ENCODE results near the gene GSTM4. TPM values are rescaled to one million over a fixed set of nuclear protein-coding genes. Genes with fewer than 3 reads are reported as not detected.

The GSTM4 gene
- total RNA-seq, 1 donor from 2014 or later = 4.6 TPM

GRCh38 chr1:109636201-109636952 lies 19.5 kb upstream of the GSTM4 start:
- Histone ChIP-seq H3K27me3 (ENCODE audit: insufficient read depth, low read length) (no peaks in the 10 kb centered on the region), H2AFZ (ENCODE audit: low read depth, low read length) (no peak overlapping the region), H3K9ac (ENCODE audit: low read length) (no peak overlapping the region), H3K4me1 (ENCODE audit: insufficient read depth, low read length) (peaks cover 5% of the 10 kb centered on the region), H3K4me2 (ENCODE audit: low read length) (peak overlapping the region; percentile 19), H3K36me3 (ENCODE audit: insufficient read depth, low read length) (peaks cover 4% of the 10 kb centered on the region), H3K9me3 (ENCODE audit: insufficient read depth, low read depth, low read length) (no peaks in the 10 kb centered on the region), H4K20me1 (ENCODE audit: insufficient read depth, low read length) (peaks cover 14% of the 10 kb centered on the region), H3K4me3 (ENCODE audit: insufficient read depth, low read depth, low read length) (no peak overlapping the region), H3K79me2 (ENCODE audit: insufficient read depth, low read length) (no peaks in the 10 kb centered on the region), H3K27ac (ENCODE audit: low read depth, low read length) (no peak overlapping the region)
- no peak for FAIRE-seq
- no peak for TF ChIP-seq CTCF (IDR thresholded peaks at IDR 0.05; ENCODE audit: insufficient read depth, low read depth, low read length)
- TF ChIP-seq EZH2 (IDR thresholded peaks at IDR 0.05; ENCODE audit: insufficient read depth, low read length) = no peak
- Mint-ChIP-seq H3K27ac (ENCODE audit: unreplicated experiment) (no peak overlapping the region), H3K9me3 (ENCODE audit: unreplicated experiment) (no peaks in the 10 kb centered on the region), H3K27me3 (ENCODE audit: low read depth, unreplicated experiment) (peaks cover 8% of the 10 kb centered on the region), H3K4me3 (ENCODE audit: unreplicated experiment) (no peak overlapping the region), H3K4me1 (ENCODE audit: low read depth, unreplicated experiment) (peaks cover 16% of the 10 kb centered on the region), H3K36me3 (ENCODE audit: low read depth, unreplicated experiment) (peaks cover 2% of the 10 kb centered on the region)
- peak; percentile 53 for DNase-seq (ENCODE audit: low read depth)

- H3K79me2 ChIP-seq (ENCODE audit: insufficient read depth, low read length) = no peaks in the 10 kb centered on the region
- Mint-ChIP-seq H3K27me3 (ENCODE audit: low read depth, unreplicated experiment) (peaks cover 13% of the 10 kb centered on the region), H3K9me3 (ENCODE audit: unreplicated experiment) (no peaks in the 10 kb centered on the region), H3K36me3 (ENCODE audit: low read depth, unreplicated experiment) (no peaks in the 10 kb centered on the region), H3K4me1 (ENCODE audit: low read depth, unreplicated experiment) (peaks cover 13% of the 10 kb centered on the region), H3K27ac (ENCODE audit: unreplicated experiment) (no peak overlapping the region), H3K4me3 (ENCODE audit: unreplicated experiment) (no peak overlapping the region)
- no peak overlapping the region for H3K4me3 ChIP-seq (ENCODE audit: insufficient read depth, low read depth, low read length)
- peaks cover 5% of the 10 kb centered on the region for H3K4me1 ChIP-seq (ENCODE audit: insufficient read depth, low read length)
- no peak overlapping the region for H2AFZ ChIP-seq (ENCODE audit: low read depth, low read length)
- FAIRE-seq = no peak
- no peaks in the 10 kb centered on the region for H3K27me3 ChIP-seq (ENCODE audit: insufficient read depth, low read length)
- H3K4me2 ChIP-seq (ENCODE audit: low read length) = no peak overlapping the region
- H3K9me3 ChIP-seq (ENCODE audit: insufficient read depth, low read depth, low read length) = no peaks in the 10 kb centered on the region
- H4K20me1 ChIP-seq (ENCODE audit: insufficient read depth, low read length) = peaks cover 5% of the 10 kb centered on the region
- no peak for DNase-seq (ENCODE audit: low read depth)
- no peak overlapping the region for H3K9ac ChIP-seq (ENCODE audit: low read length)
- H3K27ac ChIP-seq (ENCODE audit: low read depth, low read length) = no peak overlapping the region
- no peak for TF ChIP-seq EZH2 (IDR thresholded peaks at IDR 0.05; ENCODE audit: insufficient read depth, low read length)
- TF ChIP-seq CTCF (IDR thresholded peaks at IDR 0.05; ENCODE audit: insufficient read depth, low read depth, low read length) = no peak
- H3K36me3 ChIP-seq (ENCODE audit: insufficient read depth, low read length) = no peaks in the 10 kb centered on the region
These were observed 18.5 kb upstream of the GSTM4 start for GRCh38 chr1:109637446-109637845.

Measured in astrocyte (in vitro differentiated cells and primary cell).